Parathyroid adenoma (tissue), 2 donors: ENCODE results near the gene DARS1.

Experiments used
- H2AFZ ChIP-seq: fragments of 300-600 bp; sonication (generic); one replicate; pipeline ENCODE4 v1.7.0; 2017; ENCODE audit warnings: antibody characterized with exemption, mild to moderate bottlenecking
- H3K27ac ChIP-seq: fragments of 300-600 bp; sonication (generic); one replicate; pipeline ENCODE4 v1.7.0; 2017
- H3K27me3 ChIP-seq: fragments of 300-600 bp; sonication (generic); one replicate; pipeline ENCODE4 v1.7.0; 2017; ENCODE audit warnings: low read length; ENCODE audit not compliant: control insufficient read depth, insufficient read depth
- H3K36me3 ChIP-seq: fragments of 300-600 bp; sonication (generic); one replicate; pipeline ENCODE4 v1.7.0; 2017; ENCODE audit warnings: low read length; ENCODE audit not compliant: control insufficient read depth, insufficient read depth
- H3K4me1 ChIP-seq: fragments of 300-600 bp; sonication (generic); one replicate; pipeline ENCODE4 v1.7.0; 2017; ENCODE audit warnings: control low read depth
- H3K4me2 ChIP-seq: fragments of 300-600 bp; sonication (generic); one replicate; pipeline ENCODE4 v1.7.0; 2017; ENCODE audit warnings: low read length
- H3K4me3 ChIP-seq: fragments of 300-600 bp; sonication (generic); one replicate; pipeline ENCODE4 v1.7.0; 2017; ENCODE audit warnings: low read depth, low read length
- H3K79me2 ChIP-seq: fragments of 300-600 bp; sonication (generic); one replicate; pipeline ENCODE4 v1.7.0; 2017; ENCODE audit warnings: control low read depth
- H3K9ac ChIP-seq: fragments of 300-600 bp; sonication (generic); one replicate; pipeline ENCODE4 v1.7.0; 2017; ENCODE audit warnings: mild to moderate bottlenecking
- H3K9me3 ChIP-seq: fragments of 300-600 bp; sonication (generic); one replicate; pipeline ENCODE4 v1.7.0; 2017; ENCODE audit warnings: low read length; ENCODE audit not compliant: control insufficient read depth
- TF ChIP-seq, protein P1 (sequence below): fragments of 300-600 bp; sonication (generic); IDR thresholded peaks from one replicate; pipeline ENCODE4 v1.7.0; 2017; ENCODE audit warnings: antibody characterized with exemption, mild to moderate bottlenecking
- donor health status: primary hyperparathyroidism.

DARS1 gene

DNA sequence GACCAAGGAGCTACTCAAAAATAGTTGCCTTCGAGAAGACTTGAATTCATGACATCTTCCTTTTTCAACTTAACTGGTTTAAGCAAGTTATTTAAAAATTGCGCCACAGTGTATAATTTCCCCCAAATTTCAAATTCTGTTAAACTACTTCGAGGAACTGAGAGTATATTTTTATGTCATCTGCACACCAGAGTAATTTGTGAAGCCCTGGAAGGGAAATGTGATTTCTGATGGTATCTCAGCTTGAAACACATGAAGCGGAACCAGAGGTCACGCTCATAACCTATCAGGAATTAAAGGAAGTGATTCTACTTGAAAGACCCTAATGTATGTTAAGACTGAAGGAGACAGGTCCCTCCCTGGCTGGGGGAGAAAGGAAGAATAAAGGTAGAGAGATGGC lies 33.9 kb upstream of the DARS1 start:
- Histone ChIP-seq H3K9ac (no peak overlapping the region), H3K4me2 (no peak overlapping the region), H3K27ac (no peak overlapping the region)

GRCh38 chr2:136017786-136018185 lies 32.4 kb upstream of the DARS1 start:
- Histone ChIP-seq H3K9me3 (no peaks in the 10 kb centered on the region), H2AFZ (no peak overlapping the region), H3K4me2 (no peak overlapping the region), H3K27ac (no peak overlapping the region), H3K4me3 (no peak overlapping the region), H3K4me1 (peaks cover 3% of the 10 kb centered on the region), H3K79me2 (no peaks in the 10 kb centered on the region), H3K36me3 (no peaks in the 10 kb centered on the region), H3K27me3 (no peaks in the 10 kb centered on the region), H3K9ac (no peak overlapping the region)
- TF ChIP-seq, protein P1, sequence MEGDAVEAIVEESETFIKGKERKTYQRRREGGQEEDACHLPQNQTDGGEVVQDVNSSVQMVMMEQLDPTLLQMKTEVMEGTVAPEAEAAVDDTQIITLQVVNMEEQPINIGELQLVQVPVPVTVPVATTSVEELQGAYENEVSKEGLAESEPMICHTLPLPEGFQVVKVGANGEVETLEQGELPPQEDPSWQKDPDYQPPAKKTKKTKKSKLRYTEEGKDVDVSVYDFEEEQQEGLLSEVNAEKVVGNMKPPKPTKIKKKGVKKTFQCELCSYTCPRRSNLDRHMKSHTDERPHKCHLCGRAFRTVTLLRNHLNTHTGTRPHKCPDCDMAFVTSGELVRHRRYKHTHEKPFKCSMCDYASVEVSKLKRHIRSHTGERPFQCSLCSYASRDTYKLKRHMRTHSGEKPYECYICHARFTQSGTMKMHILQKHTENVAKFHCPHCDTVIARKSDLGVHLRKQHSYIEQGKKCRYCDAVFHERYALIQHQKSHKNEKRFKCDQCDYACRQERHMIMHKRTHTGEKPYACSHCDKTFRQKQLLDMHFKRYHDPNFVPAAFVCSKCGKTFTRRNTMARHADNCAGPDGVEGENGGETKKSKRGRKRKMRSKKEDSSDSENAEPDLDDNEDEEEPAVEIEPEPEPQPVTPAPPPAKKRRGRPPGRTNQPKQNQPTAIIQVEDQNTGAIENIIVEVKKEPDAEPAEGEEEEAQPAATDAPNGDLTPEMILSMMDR, result no peak

More for the DNA sequence above, 33.9 kb upstream of the DARS1 start:
- no peaks in the 10 kb centered on the region for H3K9me3 ChIP-seq
- H3K4me1 ChIP-seq, result peaks cover 3% of the 10 kb centered on the region
- no peak overlapping the region for H2AFZ ChIP-seq
- no peaks in the 10 kb centered on the region for H3K27me3 ChIP-seq
- H3K36me3 ChIP-seq, result no peaks in the 10 kb centered on the region
- TF ChIP-seq, protein P1, result no peak
- no peak overlapping the region for H3K4me3 ChIP-seq
- H3K79me2 ChIP-seq, result no peaks in the 10 kb centered on the region

DNA sequence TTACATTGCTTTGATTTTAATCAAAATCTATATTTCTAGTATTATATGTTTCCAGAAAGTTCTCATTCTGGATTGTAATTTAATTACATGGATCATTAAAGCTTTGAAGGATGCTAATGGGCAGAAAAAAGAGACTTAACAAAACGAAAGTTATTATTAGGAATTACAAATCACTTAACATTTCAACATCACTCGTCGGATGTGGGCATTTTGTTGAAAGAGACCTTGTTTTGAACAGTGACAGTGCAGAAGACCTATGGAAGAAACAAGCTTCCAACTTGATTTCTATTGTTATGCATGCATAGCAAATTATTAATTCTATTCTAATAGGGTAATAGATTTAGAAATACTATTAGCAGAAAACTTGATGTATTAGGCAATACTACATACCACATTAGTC lies 31.4 kb upstream of the DARS1 start:
- no peaks in the 10 kb centered on the region for H3K79me2 ChIP-seq
- no peak overlapping the region for H3K4me3 ChIP-seq
- no peaks in the 10 kb centered on the region for H3K27me3 ChIP-seq
- H3K4me1 ChIP-seq, result peaks cover 3% of the 10 kb centered on the region
- no peak overlapping the region for H2AFZ ChIP-seq
- no peak overlapping the region for H3K27ac ChIP-seq
- no peaks in the 10 kb centered on the region for H3K36me3 ChIP-seq
- TF ChIP-seq, protein P1, result no peak
- no peak overlapping the region for H3K4me2 ChIP-seq
- H3K9me3 ChIP-seq, result no peaks in the 10 kb centered on the region
- no peak overlapping the region for H3K9ac ChIP-seq

GRCh38 chr2:136016427-136016826 lies 31.0 kb upstream of the DARS1 start:
- no peak overlapping the region for H2AFZ ChIP-seq
- TF ChIP-seq, protein P1, result no peak
- no peak overlapping the region for H3K4me3 ChIP-seq
- peaks cover 3% of the 10 kb centered on the region for H3K4me1 ChIP-seq
- no peaks in the 10 kb centered on the region for H3K9me3 ChIP-seq
- H3K27ac ChIP-seq, result no peak overlapping the region
- H3K27me3 ChIP-seq, result no peaks in the 10 kb centered on the region
- no peak overlapping the region for H3K9ac ChIP-seq
- no peaks in the 10 kb centered on the region for H3K79me2 ChIP-seq
- no peak overlapping the region for H3K4me2 ChIP-seq
- no peaks in the 10 kb centered on the region for H3K36me3 ChIP-seq

GRCh38 chr2:136015699-136016098 lies 30.3 kb upstream of the DARS1 start:
- TF ChIP-seq, protein P1, result no peak
- H3K36me3 ChIP-seq, result no peaks in the 10 kb centered on the region
- no peak overlapping the region for H2AFZ ChIP-seq
- no peak overlapping the region for H3K27ac ChIP-seq
- H3K9me3 ChIP-seq, result no peaks in the 10 kb centered on the region
- no peak overlapping the region for H3K4me3 ChIP-seq
- H3K9ac ChIP-seq, result no peak overlapping the region
- no peaks in the 10 kb centered on the region for H3K27me3 ChIP-seq
- H3K4me2 ChIP-seq, result no peak overlapping the region
- H3K79me2 ChIP-seq, result no peaks in the 10 kb centered on the region
- peaks cover 3% of the 10 kb centered on the region for H3K4me1 ChIP-seq
